SH-SY5Y (cell line): Measurements from ENCODE around the gene GRK1.

Source experiments
- GATA2 ChIP-seq: IDR thresholded peaks from 2 replicates; pipeline ENCODE4 v1.6.1; 2011; ENCODE audit warnings: mild to moderate bottlenecking, low read depth, low read length
- GATA3 ChIP-seq: IDR thresholded peaks from 2 replicates; pipeline ENCODE4 v1.6.1; 2011; ENCODE audit warnings: low read depth, mild to moderate bottlenecking, low read length, moderate library complexity

GRCh38 chr13:113648216-113648610 is 18.8 kb upstream of the GRK1 start:
- TF ChIP-seq GATA2 (no peak), GATA3 (no peak)
